Panc1 (cell line): ENCODE data around the gene KCNC3. TPM values are rescaled to one million over a fixed set of nuclear protein-coding genes. Genes with fewer than 3 reads are reported as not detected.

ENCODE experiments used
- ATAC-seq: fragments of 200-7000 bp; cut with Tn5 transposase; 2 replicates; pipeline ENCODE4 v1.9.1; 2020; ENCODE audit warnings: mild to moderate bottlenecking, moderate library complexity
- BruUV-seq: library from RNA; stranded (reverse); fragments of 400-500 nt; replicated peaks from 2 replicates; lab custom pipeline; 2021; lab: Mats Ljungman, UMichigan
- CTCF ChIA-PET: fragments of 300-600 bp; sonication (Branson Sonifier 250); formaldehyde crosslinking; loops from one replicate; lab custom pipeline; 2022; ENCODE audit warnings: antibody characterized with exemption; lab: Charles Lee
- POLR2A ChIA-PET: fragments of 300-600 bp; sonication (Branson Sonifier 250); formaldehyde crosslinking; loops from one replicate; lab custom pipeline; 2022; ENCODE audit warnings: antibody characterized with exemption; lab: Charles Lee
- DNase-seq: peaks from one replicate; pipeline ENCODE4 v3.0.0-alpha.2; 2010; ENCODE audit warnings: low read depth, low spot score
- H3K27ac ChIP-seq: 2 replicates; pipeline ENCODE4 v1.5.1; 2011; ENCODE audit warnings: mild to moderate bottlenecking, low read length, inconsistent platforms
- H3K27me3 ChIP-seq: fragments of 200-500 bp; sonication (Bioruptor generic); 2 replicates; pipeline ENCODE4 v1.6.0; 2014; ENCODE audit warnings: low read length, inconsistent platforms; ENCODE audit not compliant: control insufficient read depth, insufficient read depth
- H3K36me3 ChIP-seq: fragments of 200-500 bp; sonication (Bioruptor generic); 2 replicates; pipeline ENCODE4 v1.5.1; 2014; ENCODE audit warnings: inconsistent platforms, mild to moderate bottlenecking, low read length, moderate library complexity; ENCODE audit not compliant: control insufficient read depth, insufficient read depth
- H3K4me1 ChIP-seq: 2 replicates; pipeline ENCODE4 v1.5.1; 2011; ENCODE audit warnings: inconsistent platforms, mild to moderate bottlenecking, low read length, moderate library complexity; ENCODE audit not compliant: control insufficient read depth, insufficient read depth
- H3K4me3 ChIP-seq, 2 experiments: 2 replicates each; pipeline ENCODE4 v1.5.1; 2011 to 2012; ENCODE audit warnings: low read depth in 2 of 2, low read length in 2 of 2, mild to moderate bottlenecking in 2 of 2, inconsistent platforms in 1 of 2, moderate library complexity in 1 of 2
- H3K9me3 ChIP-seq: fragments of 200-500 bp; sonication (Bioruptor generic); 2 replicates; pipeline ENCODE4 v1.5.1; 2014; ENCODE audit warnings: low read depth, mild to moderate bottlenecking, inconsistent platforms, low read length, moderate library complexity; ENCODE audit not compliant: control insufficient read depth, insufficient read depth
- CTCF ChIP-seq: fragments of 450-650 bp; IDR thresholded peaks from 2 replicates; pipeline ENCODE4 v1.5.1; 2017; ENCODE audit warnings: mild to moderate bottlenecking
- POLR2AphosphoS5 ChIP-seq: IDR thresholded peaks from 2 replicates; pipeline ENCODE4 v1.6.1; 2012; ENCODE audit warnings: mild to moderate bottlenecking, low read depth, low read length, moderate library complexity
- REST ChIP-seq, 2 experiments: IDR thresholded peaks; 2 replicates each; pipeline ENCODE4 v1.6.1; 2011 to 2012; ENCODE audit warnings: low read depth in 2 of 2, control low read depth in 1 of 2, low read length in 1 of 2, mild to moderate bottlenecking in 1 of 2, moderate library complexity in 1 of 2; ENCODE audit not compliant: insufficient read depth in 1 of 2
- SIN3A ChIP-seq: IDR thresholded peaks from 2 replicates; pipeline ENCODE4 v1.6.1; 2012; ENCODE audit warnings: low read depth, mild to moderate bottlenecking, low read length, moderate library complexity, borderline replicate concordance; ENCODE audit not compliant: insufficient read depth
- TCF7L2 ChIP-seq: IDR thresholded peaks from 2 replicates; pipeline ENCODE4 v1.6.1; 2011; ENCODE audit warnings: mild to moderate bottlenecking, low read depth, low read length, inconsistent platforms
- in situ Hi-C: cut with HindIII; loops from 2 replicates; pipeline ENCODE4 v1.10.0; 2016; ENCODE audit warnings: low sequenced_read_pairs, low pct_unique_long_range_greater_than_20kb
- intact Hi-C: fragments of 100-400 bp; cut with micrococcal nuclease; formaldehyde crosslinking; loops from one replicate; pipeline ENCODE4 v1.10.0; 2022; ENCODE audit not compliant: unreplicated experiment
- total RNA-seq: library from RNA; stranded (reverse); gene quantifications from one replicate; pipeline ENCODE4 v1.2.1, GENCODE V29; 2021; ENCODE audit not compliant: unreplicated experiment

The KCNC3 gene
- total RNA-seq, 1 experiment from 2014 or later, result 10.8 TPM

DNA sequence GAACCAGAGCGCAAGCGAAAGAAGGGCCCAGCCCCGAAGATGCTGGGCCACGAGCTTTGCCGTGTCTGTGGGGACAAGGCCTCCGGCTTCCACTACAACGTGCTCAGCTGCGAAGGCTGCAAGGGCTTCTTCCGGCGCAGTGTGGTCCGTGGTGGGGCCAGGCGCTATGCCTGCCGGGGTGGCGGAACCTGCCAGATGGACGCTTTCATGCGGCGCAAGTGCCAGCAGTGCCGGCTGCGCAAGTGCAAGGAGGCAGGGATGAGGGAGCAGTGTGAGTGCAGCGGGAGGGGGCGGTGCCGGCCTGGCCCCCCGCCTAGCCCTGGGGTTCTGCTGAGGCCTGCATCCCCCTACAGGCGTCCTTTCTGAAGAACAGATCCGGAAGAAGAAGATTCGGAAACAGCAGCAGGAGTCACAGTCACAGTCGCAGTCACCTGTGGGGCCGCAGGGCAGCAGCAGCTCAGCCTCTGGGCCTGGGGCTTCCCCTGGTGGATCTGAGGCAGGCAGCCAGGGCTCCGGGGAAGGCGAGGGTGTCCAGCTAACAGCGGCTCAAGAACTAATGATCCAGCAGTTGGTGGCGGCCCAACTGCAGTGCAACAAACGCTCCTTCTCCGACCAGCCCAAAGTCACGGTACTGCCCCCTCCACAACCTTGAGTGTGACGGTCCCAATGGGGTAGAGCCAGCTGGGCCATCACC is 49.1 kb upstream of the KCNC3 start:
- Histone ChIP-seq H3K9me3 (no peaks in the 10 kb centered on the region), H3K36me3 (no peaks in the 10 kb centered on the region), H3K4me3 (no peak overlapping the region), H3K27me3 (no peaks in the 10 kb centered on the region), H3K27ac (no peak overlapping the region), H3K4me1 (peaks cover 6% of the 10 kb centered on the region)
- TSS peak; percentile 74 for BruUV-seq
- in situ Hi-C loops, result no loop called here
- intact Hi-C loops, result no loop called here
- DNase-seq (no peak), ATAC-seq (no peak)
- ChIA-PET POLR2A (no interaction called here), CTCF (no interaction called here)
- TF ChIP-seq CTCF (no peak), TCF7L2 (no peak), SIN3A (no peak), REST (IDR thresholded peaks at IDR 0.05; ENCODE audit: insufficient read depth in 1 of 2, low read depth in 2 of 2, low read length in 1 of 2) (no peak), POLR2AphosphoS5 (no peak)

DNA sequence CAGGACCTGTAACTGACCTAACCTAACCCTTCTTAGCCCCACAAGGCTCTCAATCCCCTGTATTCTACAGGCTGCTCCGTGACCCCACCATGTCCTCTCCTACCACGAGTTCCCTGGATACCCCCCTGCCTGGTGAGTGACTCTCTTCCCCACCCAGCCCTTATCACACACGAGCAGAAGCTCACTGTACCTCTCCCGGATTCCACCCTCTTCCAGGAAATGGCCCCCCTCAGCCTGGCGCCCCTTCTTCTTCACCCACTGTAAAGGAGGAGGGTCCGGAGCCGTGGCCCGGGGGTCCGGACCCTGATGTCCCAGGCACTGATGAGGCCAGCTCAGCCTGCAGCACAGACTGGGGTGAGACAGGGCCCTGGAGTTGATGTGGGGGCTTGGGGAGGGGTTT is 48.3 kb upstream of the KCNC3 start:
- in situ Hi-C loops (no loop called here), intact Hi-C loops (no loop called here)
- peaks cover 4% of the 10 kb centered on the region; the same call in 1 of the 2 replicates for H3K4me1 ChIP-seq
- H3K27me3 ChIP-seq, result no peaks in the 10 kb centered on the region
- no peak for ATAC-seq
- TF ChIP-seq REST (IDR thresholded peaks at IDR 0.05; ENCODE audit: insufficient read depth in 1 of 2, low read depth in 2 of 2, low read length in 1 of 2) (no peak), TCF7L2 (no peak), CTCF (no peak), SIN3A (no peak), POLR2AphosphoS5 (no peak)
- no TSS peak for BruUV-seq
- H3K36me3 ChIP-seq, result no peaks in the 10 kb centered on the region
- no peak overlapping the region for H3K4me3 ChIP-seq
- H3K27ac ChIP-seq, result no peak overlapping the region
- ChIA-PET CTCF (no interaction called here), POLR2A (no interaction called here)
- no peak for DNase-seq
- H3K9me3 ChIP-seq, result no peaks in the 10 kb centered on the region
